ENCODE data around the gene WBP11.
"Not testable (repeated sequence)": the region's sequence is repeated elsewhere in the genome, so short reads cannot be mapped to it uniquely, and the experiment has no call there.

GRCh38 chr12:14759711-14760280, 43.5 kb downstream of the WBP11 start:
- TF ChIP-seq POLR2AphosphoS5 (IDR thresholded peaks at IDR 0.05; ENCODE audit: insufficient read depth, low read depth, low read length); JUN (IDR thresholded peaks at IDR 0.05; ENCODE audit: borderline replicate concordance, insufficient read depth, insufficient read length, low read depth); CTCF (IDR thresholded peaks at IDR 0.05; ENCODE audit: extremely low read depth in 1 of 2, insufficient read depth in 1 of 2, low read depth in 1 of 2, low read length in 2 of 2); POLR2A (IDR thresholded peaks at IDR 0.05; ENCODE audit: low read depth, low read length); EZH2 (IDR thresholded peaks at IDR 0.05; ENCODE audit: borderline replicate concordance, low read depth, low read length, severe bottlenecking); MYC (IDR thresholded peaks at IDR 0.05; ENCODE audit: low read depth, low read length); MAX (IDR thresholded peaks at IDR 0.05; ENCODE audit: insufficient read depth, insufficient read length); FOS (IDR thresholded peaks at IDR 0.05; ENCODE audit: borderline replicate concordance, insufficient read depth, low read length); GATA2 (IDR thresholded peaks at IDR 0.05; ENCODE audit: insufficient read depth, insufficient read length, low read depth, low read length): not testable (repeated sequence)
